NCI-H345 treated with DMSO at 0.1 percent for 48 hours (cell line): ENCODE data around the gene KRTAP10-2.

Source experiments
- DNase-seq: peaks from one replicate; lab custom pipeline; 2025; ENCODE audit not compliant: unreplicated experiment; lab: John Stamatoyannopoulos, UW

The KRTAP10-2 gene

DNA sequence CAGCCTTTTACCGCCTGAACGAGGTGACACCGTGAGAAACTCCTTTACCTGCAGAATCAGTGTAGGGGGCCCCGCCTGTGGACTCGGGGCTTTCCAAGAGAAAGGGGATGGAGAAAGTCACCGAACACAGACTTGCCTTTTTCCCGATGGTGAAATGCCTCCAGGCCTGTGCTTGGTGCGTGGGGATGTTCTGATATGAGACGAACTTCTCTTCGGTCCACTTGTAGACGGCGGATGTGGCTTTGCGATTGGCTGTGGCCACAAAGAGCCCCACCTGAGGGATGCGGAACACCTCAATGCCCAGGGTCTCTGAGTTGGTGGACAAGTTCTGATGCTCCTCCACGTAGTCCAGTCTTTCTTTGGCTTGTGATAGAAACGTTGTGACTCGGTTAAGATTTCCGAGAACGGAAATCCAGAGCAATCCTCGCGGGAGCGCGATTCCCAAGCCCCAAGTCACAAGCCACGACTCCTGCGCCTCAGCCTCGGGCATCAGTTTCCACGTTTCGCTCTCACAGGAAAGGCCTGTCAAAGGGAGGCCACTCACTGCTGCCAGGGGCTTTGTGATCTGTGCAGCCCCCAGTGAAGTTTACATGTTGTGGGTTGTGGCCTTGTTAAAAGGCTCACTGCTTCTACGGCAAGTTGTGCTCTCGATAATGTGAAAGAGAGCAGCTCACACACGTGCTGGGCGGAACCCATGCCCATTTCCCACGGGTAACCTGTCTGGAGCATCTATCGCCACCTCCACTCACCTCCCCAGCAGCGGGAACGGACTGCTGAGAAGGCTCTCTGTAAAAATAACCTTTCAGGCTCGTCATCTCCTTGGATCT is 23.9 kb downstream of the KRTAP10-2 start:
- no peak for DNase-seq

DNA sequence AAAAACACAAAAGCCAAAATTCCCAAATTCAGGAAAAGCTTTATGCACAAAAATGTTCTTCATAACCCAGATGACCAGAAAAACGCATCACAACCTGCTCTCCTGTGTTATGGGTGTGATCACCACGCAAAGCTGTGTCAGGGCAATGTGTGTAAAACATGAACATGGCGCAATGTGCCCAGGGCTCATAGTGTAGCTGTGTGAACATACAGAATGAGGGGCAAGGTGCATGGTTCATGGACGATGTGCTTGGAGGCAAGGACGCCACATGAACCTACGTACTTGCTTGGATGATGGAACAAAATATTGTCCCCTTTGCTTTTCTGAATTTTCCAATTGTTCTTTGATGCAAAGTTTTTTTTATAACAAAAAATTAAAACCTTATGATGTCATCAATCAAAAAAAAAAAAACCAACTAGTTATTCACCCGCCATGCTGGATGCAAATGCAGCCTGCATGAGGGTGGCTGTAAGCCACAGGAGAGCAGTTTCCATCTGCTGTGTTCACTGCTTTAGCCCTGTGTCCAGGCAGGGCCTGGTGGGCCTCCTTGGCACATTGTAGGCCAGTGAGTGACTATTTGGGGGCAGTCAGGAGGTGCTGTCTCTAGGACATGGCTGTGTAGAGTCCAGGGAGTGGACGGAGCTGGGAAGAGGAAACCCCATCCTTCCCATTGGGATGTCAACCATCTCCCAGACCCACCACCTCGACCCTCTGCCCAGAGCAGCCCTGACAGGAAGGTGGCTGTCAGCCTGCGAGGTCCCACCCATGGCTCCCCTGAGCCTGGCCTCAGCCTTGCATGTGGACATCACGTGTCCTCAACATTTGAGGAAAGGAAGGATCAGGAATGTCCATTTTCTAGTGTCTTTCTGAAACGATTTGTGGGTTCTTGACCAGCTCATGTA is 25.0 kb downstream of the KRTAP10-2 start:
- no peak for DNase-seq

DNA sequence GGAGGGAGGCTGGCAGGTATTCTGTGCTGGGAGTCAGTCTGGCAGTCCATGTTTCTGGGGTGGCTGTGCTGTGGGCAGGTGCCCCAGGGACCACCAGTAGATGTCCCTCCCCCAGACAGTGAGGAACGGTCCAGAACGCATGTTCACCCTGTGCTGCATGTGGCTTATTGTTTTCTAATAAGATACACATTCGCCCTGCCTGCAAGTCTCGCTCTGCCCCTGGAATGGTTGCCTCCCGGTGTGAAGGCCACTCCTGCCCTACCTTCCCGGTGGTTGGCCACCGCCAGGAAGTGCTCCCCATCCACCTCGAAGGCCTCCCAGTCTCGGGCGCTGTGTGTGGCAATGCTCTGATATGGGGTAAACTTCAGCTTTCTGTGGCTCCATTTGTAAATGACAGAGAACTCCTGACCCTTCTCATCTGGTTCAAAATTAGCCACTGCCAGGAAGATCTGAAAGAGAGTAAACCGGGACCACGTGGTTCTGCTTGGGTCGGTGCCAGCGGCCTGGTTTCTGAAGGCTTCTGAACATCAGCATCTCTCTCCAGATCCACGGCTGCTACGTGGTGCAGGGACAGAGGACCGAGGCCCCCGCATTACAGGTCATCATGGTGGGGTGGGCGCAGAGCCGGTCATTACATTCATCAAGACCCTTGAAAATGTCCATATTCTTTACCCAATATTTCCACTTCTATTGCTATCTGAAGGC is 25.8 kb downstream of the KRTAP10-2 start:
- DNase-seq, result no peak

DNA sequence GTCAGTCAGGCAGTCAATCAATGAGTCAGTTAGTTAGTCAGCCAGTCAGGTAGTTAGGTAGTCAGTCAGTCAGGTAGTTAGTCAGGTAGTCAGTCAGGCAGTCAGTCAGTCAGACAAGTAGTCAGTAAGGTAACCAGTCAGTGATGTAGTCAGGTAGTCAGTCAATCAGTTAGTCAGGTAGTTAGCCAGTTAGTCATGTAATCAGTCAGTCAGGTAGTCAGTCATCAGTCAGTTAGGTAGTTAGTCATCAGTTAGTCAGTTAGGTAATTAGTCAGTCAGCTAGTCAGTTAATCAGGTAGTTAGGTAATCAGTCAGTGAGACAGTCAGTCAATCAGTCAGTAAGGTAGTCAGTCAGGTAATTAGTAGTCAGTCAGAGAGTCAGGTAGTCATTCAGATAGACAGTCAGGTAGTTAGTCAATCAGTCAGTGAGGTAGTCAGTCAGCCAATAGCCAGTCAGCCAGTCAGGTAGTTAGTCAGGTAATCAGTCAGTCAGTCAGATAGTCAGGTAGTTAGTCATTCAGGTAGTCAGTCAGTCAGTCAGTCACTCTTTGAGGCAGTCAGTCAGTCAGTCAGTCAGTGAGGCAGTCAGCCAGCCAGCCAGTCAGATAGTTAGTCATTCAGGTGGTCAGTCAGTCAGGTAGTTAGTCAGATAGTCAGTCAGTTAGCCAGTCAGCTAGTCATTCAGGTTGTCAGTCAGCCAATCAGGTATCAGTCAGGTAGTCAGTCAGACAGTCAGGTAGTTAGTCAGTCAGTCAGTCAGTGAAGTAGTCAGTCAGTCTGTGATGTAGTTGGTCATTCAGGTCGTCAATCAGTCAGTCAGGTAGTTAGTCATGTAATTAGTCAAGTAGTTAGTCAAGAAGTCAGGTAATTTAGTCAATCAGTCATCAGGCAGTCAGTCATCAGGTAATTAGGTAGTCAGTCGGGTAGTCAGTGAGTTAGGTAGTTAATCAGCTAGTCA is 26.6 kb downstream of the KRTAP10-2 start:
- DNase-seq, result no peak

DNA sequence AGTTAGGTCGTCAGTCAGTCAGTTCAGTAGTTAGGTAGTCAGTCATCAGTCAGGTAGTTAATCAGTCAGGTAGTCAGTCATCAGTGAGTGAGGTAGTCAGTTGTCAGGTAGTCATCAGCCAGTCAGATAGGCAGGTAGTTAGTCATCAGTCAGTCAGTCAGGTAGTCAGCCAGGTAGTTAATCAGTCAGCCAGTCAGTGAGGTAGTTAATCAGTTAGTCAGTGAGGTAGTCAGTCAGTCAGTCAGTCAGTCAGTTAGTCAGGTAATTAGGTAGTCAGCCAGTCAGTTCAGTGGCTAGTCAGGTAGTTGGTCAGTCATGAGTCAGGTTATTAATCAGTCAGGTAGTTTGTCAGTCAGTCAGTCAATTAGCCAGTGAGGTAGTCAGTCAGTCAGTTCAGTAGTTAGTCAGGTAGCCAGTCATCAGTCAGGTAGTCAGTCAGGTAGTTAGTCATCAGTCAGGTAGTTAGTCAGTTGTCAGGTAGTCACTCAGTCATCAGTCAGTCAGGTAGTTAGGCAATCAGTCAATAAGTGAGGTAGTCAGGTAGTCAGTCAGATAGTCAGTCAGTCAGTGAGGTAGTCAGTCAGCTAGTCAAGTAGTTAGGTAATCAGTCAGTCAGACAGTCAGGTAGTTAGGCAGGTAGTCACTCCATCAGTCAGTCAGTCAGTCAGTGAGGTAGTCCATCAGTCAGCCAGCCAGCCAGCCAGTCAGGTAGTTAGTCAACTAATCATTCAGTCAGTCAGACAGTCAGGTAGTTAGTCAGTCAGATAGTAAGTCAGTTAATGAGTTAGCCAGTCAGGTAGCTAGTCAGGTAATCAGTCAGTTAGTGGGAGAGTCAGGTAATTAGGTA is 27.5 kb downstream of the KRTAP10-2 start:
- no peak for DNase-seq

DNA sequence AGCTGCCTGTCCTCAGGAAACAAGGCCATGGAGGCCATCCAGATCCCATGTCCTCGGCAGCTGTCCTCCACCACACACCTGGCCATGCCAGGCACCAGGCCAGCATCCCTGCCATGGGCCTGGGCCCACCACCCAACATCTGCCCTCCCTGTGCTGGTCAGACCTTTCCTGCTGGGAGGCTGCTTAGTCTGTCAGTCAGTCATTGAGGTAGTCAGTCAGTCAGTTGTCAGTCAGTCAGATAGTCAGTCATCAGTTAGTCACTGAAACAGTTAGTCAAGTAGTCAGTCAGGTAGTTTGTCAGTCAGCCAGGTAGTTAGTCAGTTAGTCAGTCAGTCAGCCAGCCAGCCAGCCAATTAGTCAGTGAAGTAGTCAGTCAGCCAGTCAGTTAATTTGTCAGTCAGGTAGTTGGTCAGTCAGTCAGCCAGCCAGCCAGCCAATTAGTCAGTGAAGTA is 28.5 kb downstream of the KRTAP10-2 start:
- no peak for DNase-seq

DNA sequence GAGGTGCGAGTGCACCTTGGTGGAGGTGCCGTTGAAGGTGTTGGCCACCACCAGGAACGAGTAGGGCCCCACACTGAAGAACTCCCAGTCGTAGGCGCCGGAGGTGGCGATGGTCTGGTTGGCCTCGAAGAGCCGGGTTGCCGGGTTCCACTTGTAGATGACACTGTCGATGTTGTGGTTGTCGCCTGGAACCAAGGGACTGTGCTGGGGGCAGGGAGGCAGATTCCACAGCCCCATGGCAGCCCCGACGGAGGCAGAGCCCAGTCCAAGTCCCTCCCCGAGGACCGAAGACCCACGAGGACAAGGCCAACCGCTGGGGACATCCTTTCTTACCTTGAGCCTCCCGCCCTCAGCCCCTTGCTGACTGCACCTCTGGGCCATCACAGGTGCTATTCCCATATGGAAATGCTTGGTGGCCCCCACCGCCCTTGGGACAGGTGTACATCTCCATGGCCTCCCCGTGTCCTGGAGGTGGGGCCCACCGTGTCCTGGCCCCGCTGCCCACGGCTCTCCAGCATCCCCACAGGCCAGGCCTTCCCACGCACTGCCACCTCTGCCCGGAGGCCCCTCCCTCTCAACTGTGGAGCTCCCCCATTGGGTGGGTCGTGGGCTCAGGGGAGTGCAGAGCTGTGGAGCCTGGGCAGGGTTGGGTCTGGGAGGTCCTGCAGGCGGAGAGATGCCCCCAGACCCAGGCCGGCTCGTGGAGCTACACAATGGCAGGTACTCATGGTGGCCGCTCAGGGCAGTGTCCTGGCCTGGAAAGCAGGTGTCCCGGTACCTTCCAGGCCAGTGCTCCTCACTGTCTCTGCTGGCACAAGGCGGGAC is 29.2 kb downstream of the KRTAP10-2 start:
- no peak for DNase-seq

DNA sequence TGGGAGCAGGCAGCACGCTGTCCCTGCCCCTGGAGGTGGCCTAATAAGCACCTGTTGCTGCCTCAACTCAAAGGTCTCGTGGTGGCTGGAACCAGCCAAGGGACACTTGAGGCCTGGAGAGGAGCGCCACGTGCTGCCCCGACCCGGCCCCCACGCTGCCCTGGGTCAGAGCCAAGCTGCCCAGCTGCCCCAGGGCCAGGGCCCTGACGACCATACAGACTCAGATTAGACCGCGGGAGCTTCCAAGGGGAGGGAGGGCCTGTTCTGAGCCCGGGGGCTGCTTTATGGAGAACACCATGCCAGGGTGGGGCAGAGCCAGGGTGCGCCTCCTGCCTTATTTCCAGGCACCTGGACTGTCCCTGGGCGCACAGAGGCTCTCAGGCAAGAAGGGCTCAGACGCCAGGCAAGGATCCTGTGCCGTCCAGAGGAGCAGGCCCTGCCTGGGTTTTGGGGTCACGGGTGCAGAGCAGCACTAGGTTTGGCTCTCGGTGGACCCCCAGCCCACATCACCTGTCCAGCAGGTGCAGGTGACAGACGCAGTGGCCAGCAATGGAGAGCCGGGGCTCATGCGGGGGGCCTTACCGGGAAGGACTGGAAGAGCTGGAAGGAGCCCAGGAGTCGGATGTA is 29.9 kb downstream of the KRTAP10-2 start:
- no peak for DNase-seq

DNA sequence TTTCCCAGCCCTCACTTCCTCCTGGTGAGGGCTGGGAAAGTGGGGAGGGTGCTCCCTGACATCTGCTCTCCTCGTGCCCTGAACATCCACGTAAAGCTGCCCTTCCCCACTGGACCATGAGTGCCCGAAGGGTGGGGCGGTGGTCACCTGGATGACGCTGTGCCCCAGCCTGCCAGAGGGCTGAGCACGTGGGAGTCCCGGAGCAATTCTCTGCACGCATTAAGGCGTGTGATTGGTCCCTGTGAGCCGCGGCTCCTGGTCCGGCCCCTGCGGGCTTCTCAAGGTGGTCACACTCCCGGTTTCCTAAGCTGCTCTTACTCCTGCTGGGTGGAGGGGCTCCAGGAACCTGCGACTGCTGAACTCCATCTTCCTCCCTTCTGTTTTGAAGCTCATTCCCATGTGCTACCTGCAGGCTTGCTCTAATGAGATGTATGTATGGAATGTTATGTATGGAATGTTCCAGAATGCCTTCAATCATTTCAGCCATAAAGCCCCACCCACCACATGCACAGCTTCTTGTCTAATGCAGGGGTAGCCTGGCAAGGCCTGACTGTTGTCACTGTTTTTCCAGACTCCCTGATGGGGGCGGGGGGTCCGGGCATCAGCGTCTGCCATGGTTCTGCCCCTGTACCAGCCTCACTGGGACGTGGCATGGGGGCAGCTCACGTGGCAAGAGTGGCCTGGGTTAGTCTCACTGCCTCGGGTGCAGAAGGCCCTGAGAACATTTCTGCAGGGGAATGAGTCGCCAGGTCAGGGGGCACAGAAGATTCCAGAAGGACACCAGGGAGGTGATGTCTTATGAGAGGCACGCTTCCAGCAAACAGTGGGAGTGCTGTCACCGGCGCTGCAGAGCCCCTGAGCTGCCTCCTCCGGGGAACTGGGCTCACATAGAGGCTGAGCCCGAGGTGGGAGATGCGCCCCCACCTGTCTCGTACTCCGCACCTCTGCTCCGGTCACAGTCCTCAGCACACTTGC is 30.7 kb downstream of the KRTAP10-2 start:
- no peak for DNase-seq

DNA sequence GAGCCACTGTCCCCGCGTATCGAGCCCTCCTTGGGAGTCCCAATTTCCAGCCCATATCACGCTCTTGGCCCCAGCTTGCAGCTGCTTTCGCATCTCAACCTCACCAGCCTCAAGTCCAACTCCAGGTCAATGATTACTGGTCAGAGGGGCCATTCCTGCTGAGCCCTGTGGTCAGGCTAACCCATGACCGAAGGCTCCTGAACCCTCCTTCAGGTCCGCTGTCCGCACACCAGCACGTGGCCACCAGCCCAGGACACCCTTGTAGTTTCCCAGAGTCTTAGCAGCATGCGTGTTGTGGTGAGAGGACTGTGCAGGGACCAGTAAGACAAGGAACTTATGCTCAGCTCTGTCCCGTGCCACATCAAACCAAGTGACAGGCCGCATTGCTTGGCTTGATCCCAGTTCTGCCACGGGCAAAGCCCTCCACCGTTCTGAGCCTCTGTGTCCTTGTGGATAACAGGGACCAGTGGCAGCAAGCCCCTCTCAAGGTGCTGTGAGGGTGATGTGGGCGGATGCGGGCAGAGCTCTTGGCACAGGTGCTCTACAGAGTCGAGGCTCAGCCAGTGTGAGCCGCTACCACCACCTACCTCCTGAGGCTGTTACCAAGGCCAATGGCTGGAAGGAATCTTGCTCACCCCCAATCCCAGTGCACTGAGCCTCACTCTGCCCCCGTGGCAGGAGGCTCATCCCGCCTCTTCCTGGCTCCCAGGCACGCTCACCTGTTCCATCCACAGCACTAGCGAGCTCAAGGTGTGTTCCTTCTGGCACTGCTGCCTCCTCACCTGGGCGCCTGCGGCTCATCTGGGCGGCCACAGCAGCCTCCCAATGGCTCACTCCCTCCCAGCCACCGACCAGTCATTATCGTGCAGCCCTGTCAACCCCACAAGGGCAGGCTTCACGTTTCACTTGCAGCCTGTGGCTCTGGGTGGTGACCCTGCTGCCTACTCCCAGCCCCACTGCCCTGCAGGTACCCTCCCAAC is 31.7 kb downstream of the KRTAP10-2 start:
- no peak for DNase-seq

DNA sequence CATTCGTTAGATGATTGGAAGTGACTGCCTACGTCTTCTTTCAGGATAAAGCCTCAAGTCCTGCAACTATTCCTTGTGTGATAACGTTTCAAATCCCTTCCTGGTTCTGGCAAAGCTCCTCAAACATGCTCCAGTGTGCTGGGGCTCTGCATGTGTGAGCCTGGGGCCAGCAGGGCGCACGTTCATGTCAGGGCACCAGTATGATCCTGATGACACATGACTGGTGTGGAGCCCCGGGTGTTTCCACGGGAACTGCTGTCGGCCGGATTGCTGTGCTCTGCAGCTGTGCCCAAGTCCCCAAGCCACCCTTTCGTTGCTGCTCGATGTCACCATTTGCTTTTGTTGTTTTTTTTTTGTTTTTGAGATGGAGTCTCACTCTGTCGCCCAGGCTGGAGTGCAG is 32.6 kb downstream of the KRTAP10-2 start:
- DNase-seq, result no peak

DNA sequence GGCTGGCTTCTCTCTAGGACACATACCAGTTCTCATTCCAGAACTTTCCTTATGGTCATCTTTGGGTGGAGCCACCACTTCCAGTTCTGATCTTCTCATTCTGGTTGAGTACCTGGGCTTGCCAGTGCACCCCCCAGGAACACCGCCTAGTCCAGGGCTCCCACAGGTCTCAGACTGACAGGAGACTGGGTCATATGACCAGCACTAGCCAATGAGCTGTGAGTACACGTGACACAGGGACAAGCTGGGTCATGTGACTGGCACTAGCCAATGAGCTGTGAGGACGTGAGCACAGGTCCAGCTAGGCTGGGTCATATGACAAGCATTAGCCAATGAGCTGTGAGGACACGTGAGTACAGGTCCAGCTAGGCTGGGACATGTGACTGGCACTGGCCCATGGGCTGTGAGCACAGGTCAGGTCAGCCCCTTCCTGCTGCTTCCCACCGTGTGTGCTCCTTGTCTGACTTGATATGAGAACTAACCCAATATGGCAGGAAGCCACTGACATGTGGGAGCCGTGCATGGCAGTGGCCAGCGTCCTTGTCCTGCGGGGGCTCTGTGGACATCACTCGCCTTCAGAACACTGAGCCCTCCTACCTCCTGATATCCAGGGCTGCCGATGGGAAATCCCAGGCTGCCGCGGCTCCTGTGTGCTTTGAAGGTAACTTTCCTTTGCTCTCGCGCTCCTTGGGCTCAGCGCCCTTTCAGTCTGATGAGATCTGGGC is 34.0 kb downstream of the KRTAP10-2 start:
- no peak for DNase-seq

DNA sequence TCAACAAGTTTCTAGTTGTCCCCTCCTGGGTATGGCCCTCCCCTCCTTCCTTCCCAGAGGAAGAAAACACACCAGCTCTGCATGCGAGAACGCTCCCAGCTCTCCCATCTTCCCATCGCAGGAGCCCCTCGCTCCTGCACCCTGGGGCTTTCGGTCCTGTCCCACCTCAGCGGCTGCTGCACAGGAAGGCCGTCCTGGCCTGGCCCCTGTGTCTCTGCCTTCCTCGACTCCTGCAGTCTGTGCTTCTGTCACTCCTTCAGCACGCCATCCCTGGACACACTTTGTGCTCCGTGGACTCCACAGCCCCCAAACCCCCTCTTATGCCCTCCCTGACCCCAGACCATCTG is 34.5 kb downstream of the KRTAP10-2 start:
- DNase-seq, result no peak

DNA sequence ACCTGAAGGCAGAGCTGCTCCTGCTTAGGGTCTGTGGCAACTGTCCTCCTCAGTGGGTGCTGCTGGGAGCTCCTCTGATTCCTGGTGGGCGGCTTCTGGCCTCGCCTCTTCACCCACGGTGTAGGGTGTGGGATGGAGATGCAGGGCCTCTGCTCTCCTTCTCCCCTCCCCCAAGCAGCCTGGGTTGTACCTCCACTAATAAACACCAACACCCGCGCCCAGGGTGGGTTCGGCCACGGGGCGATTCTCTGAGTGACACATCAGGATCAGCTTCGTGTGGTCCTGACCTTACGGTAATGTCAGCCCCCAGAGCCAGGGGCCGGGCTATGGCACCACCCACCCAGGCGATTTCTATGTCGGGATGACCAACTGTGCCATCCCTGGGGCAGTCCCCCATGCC is 35.0 kb downstream of the KRTAP10-2 start:
- DNase-seq, result no peak
